OCI-LY7 (cell line): ENCODE data around the gene NLN. TPM values are rescaled to one million over a fixed set of nuclear protein-coding genes. Genes with fewer than 3 reads are reported as not detected.

Source experiments
- BruUV-seq: library from RNA; stranded (reverse); fragments of 400-500 nt; replicated peaks from 2 replicates; lab custom pipeline; 2021; lab: Mats Ljungman, UMichigan
- CTCF ChIA-PET: fragments of 300-600 bp; sonication (Branson Sonifier 250); formaldehyde crosslinking; loops from one replicate; lab custom pipeline; 2022; ENCODE audit warnings: antibody characterized with exemption; ENCODE audit not compliant: unreplicated experiment; lab: Charles Lee
- POLR2A ChIA-PET: fragments of 300-600 bp; sonication (Branson Sonifier 250); formaldehyde crosslinking; loops from one replicate; lab custom pipeline; 2022; ENCODE audit warnings: antibody characterized with exemption; lab: Charles Lee
- DNase-seq: peaks from one replicate; pipeline ENCODE4 v3.0.0-alpha.2; 2015; ENCODE audit warnings: low spot score
- H2AFZ ChIP-seq: fragments of 200-600 bp; sonication (generic), shearing (Covaris generic); 2 replicates; pipeline ENCODE4 v1.6.1; 2014; ENCODE audit warnings: mild to moderate bottlenecking, antibody characterized with exemption, low read length, moderate library complexity
- H3K27ac ChIP-seq: fragments of 200-600 bp; sonication (generic); 2 replicates; pipeline ENCODE4 v1.5.1; 2014; ENCODE audit warnings: mixed run types, low read depth, mild to moderate bottlenecking, moderate library complexity, low read length, inconsistent platforms; ENCODE audit not compliant: poor library complexity, severe bottlenecking
- H3K36me3 ChIP-seq: fragments of 200-600 bp; sonication (generic); 2 replicates; pipeline ENCODE4 v1.6.1; 2014; ENCODE audit warnings: mild to moderate bottlenecking, antibody characterized with exemption, low read length, moderate library complexity, mixed read lengths; ENCODE audit not compliant: insufficient read depth
- H3K4me1 ChIP-seq: fragments of 200-600 bp; sonication (generic); 2 replicates; pipeline ENCODE4 v1.5.1; 2014; ENCODE audit warnings: mild to moderate bottlenecking, low read length; ENCODE audit not compliant: insufficient read depth, poor library complexity, severe bottlenecking
- H3K4me2 ChIP-seq: fragments of 200-600 bp; sonication (generic); 2 replicates; pipeline ENCODE4 v1.6.1; 2014; ENCODE audit warnings: mild to moderate bottlenecking, low read length
- H3K4me3 ChIP-seq: fragments of 200-600 bp; sonication (generic); 2 replicates; pipeline ENCODE4 v1.5.1; 2014; ENCODE audit warnings: mild to moderate bottlenecking, low read depth, low read length; ENCODE audit not compliant: poor library complexity, severe bottlenecking
- H3K79me2 ChIP-seq: fragments of 200-600 bp; sonication (generic); 2 replicates; pipeline ENCODE4 v1.6.1; 2016; ENCODE audit warnings: low read depth, mild to moderate bottlenecking, low read length, moderate library complexity, mixed read lengths; ENCODE audit not compliant: insufficient read depth
- H3K9me2 ChIP-seq: fragments of 200-600 bp; sonication (generic); 2 replicates; pipeline ENCODE4 v1.6.1; 2016; ENCODE audit warnings: mild to moderate bottlenecking, low read length, mixed read lengths; ENCODE audit not compliant: insufficient read depth
- H3K9me3 ChIP-seq: fragments of 200-600 bp; sonication (generic); 2 replicates; pipeline ENCODE4 v1.6.1; 2014; ENCODE audit warnings: mild to moderate bottlenecking, mixed run types, low read length, mixed read lengths
- H4K20me1 ChIP-seq: fragments of 200-600 bp; sonication (generic); 2 replicates; pipeline ENCODE4 v1.6.1; 2014; ENCODE audit warnings: mild to moderate bottlenecking, antibody characterized with exemption, low read length, moderate library complexity, mixed read lengths; ENCODE audit not compliant: insufficient read depth
- EZH2phosphoT487 ChIP-seq: fragments of 200-600 bp; sonication (generic); IDR thresholded peaks from 2 replicates; pipeline ENCODE4 v1.6.1; 2018; ENCODE audit warnings: low read depth, borderline replicate concordance, mild to moderate bottlenecking, mixed run types, antibody characterized with exemption, low read length, moderate library complexity, mixed read lengths
- intact Hi-C: fragments of 100-400 bp; cut with micrococcal nuclease; formaldehyde crosslinking; loops from one replicate; pipeline ENCODE4 v1.10.0; 2022; ENCODE audit not compliant: unreplicated experiment
- total RNA-seq, 2 experiments: library from RNA; depleted of rRNA in 1 of 2; stranded (reverse); fragments of >200 nt in 1 of 2; shearing (Covaris generic) in 1 of 2; gene quantifications; 2 replicates each; pipeline ENCODE4 v1.2.3, GENCODE V29; 2014 to 2022
- TF ChIP-seq, protein P1 (sequence below): fragments of 200-600 bp; sonication (generic); conservative IDR thresholded peaks from 2 replicates; pipeline ENCODE4 v1.5.1; 2014; ENCODE audit warnings: mild to moderate bottlenecking, antibody characterized with exemption, low read length, moderate library complexity, mixed read lengths

Gene NLN
- total RNA-seq, 2 experiments from 2014 or later: 14.9 to 26.0 TPM

DNA sequence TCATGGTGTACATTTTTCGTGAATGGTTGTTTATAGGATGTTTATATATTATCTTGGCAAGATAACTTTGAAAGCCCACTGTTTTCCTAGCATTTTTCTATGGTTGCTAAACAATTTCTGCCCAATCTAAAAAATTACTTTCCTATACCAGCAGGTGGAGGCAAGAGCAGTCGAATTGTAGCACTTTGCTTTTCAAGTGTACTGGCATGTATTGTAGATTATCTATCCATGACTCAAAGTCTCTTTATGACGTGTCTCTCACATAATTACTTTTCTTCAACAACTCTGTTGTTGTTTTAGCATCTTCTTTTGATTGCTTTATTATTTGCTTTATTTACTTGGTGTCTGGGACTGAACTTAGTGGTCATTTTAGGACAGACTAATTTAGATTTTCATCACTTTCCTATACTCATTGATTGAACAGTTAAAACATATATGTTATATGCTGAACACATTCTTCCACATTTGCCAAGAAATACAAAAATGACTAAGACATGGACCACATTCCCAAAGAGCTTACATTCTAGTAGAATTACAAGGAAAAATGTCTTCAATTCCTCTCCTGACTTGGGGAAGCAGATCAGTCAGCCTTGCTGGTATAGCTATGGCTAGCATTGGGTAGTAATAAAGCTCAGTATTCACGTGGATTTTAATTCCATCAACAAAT is 20.7 kb downstream of the NLN start:
- no peak for TF ChIP-seq EZH2phosphoT487
- TF ChIP-seq, protein P1, sequence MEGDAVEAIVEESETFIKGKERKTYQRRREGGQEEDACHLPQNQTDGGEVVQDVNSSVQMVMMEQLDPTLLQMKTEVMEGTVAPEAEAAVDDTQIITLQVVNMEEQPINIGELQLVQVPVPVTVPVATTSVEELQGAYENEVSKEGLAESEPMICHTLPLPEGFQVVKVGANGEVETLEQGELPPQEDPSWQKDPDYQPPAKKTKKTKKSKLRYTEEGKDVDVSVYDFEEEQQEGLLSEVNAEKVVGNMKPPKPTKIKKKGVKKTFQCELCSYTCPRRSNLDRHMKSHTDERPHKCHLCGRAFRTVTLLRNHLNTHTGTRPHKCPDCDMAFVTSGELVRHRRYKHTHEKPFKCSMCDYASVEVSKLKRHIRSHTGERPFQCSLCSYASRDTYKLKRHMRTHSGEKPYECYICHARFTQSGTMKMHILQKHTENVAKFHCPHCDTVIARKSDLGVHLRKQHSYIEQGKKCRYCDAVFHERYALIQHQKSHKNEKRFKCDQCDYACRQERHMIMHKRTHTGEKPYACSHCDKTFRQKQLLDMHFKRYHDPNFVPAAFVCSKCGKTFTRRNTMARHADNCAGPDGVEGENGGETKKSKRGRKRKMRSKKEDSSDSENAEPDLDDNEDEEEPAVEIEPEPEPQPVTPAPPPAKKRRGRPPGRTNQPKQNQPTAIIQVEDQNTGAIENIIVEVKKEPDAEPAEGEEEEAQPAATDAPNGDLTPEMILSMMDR: peak; percentile 89
- H3K79me2 ChIP-seq: peaks cover 5% of the 10 kb centered on the region
- no TSS peak for BruUV-seq
- ChIA-PET POLR2A (interaction anchor here (1.8 kb wide), 1 partner anchor 15 kb away, joined by 9 read pairs; no protein-coding TSS in a partner anchor), CTCF (no interaction called here)
- H3K4me3 ChIP-seq: no peak overlapping the region
- H3K27ac ChIP-seq: no peak overlapping the region
- no peaks in the 10 kb centered on the region for H3K36me3 ChIP-seq
- no peaks in the 10 kb centered on the region; the same call in 1 of the 2 replicates for H3K9me3 ChIP-seq
- H3K4me2 ChIP-seq: no peak overlapping the region
- no peaks in the 10 kb centered on the region for H3K9me2 ChIP-seq
- peak; percentile 56 for DNase-seq
- H3K4me1 ChIP-seq: no peaks in the 10 kb centered on the region
- H2AFZ ChIP-seq: no peak overlapping the region
- peaks cover 10% of the 10 kb centered on the region; the same call in 1 of the 2 replicates for H4K20me1 ChIP-seq
- intact Hi-C loops: loop anchor here (2.0 to 10.0 kb wide), 2 partner anchors 182 to 282 kb away; no protein-coding TSS in a partner anchor

GRCh38 chr5:65749221-65749844 is 27.3 kb downstream of the NLN start:
- H3K27ac ChIP-seq: no peak overlapping the region
- POLR2A ChIA-PET: interaction anchor here (0.6 to 0.8 kb wide), 2 partner anchors 9 to 520 kb away, joined by 3 to 6 read pairs; no protein-coding TSS in a partner anchor
- no peaks in the 10 kb centered on the region for H3K9me3 ChIP-seq
- H3K4me3 ChIP-seq: no peak overlapping the region
- H3K4me2 ChIP-seq: no peak overlapping the region
- H2AFZ ChIP-seq: no peak overlapping the region
- H3K4me1 ChIP-seq: no peaks in the 10 kb centered on the region
- no peak for DNase-seq
- intact Hi-C loops: loop anchor here (10.0 kb wide), 1 partner anchor 275 kb away; no protein-coding TSS in a partner anchor
- TF ChIP-seq, protein P1: no peak
- TF ChIP-seq EZH2phosphoT487: no peak
- H3K9me2 ChIP-seq: no peaks in the 10 kb centered on the region
- BruUV-seq: no TSS peak
- CTCF ChIA-PET: no interaction called here
- no peaks in the 10 kb centered on the region for H3K79me2 ChIP-seq
- H4K20me1 ChIP-seq: no peaks in the 10 kb centered on the region
- H3K36me3 ChIP-seq: no peaks in the 10 kb centered on the region
